ELF-1 (cell line): ENCODE results near the gene GRIK4.

Experiments
- DNase-seq: peaks from one replicate; pipeline ENCODE4 v3.0.0-alpha.2; 2016; ENCODE audit warnings: low read depth, low spot score

The GRIK4 gene

GRCh38 chr11:120909676-120910416 lies 398.3 kb downstream of the GRIK4 start:
- DNase-seq: no peak

- no peak for DNase-seq
These were observed 400.4 kb downstream of the GRIK4 start for GRCh38 chr11:120911943-120912342.

- DNase-seq: no peak
These were observed 401.0 kb downstream of the GRIK4 start for GRCh38 chr11:120912504-120912903.

GRCh38 chr11:120912915-120913314 lies 401.4 kb downstream of the GRIK4 start:
- DNase-seq: no peak

- no peak for DNase-seq
These were observed 402.5 kb downstream of the GRIK4 start for GRCh38 chr11:120914021-120914420.

GRCh38 chr11:120914601-120915000 lies 403.1 kb downstream of the GRIK4 start:
- no peak for DNase-seq

GRCh38 chr11:120917559-120918239 lies 406.2 kb downstream of the GRIK4 start:
- peak; percentile 74 for DNase-seq

- no peak for DNase-seq
These were observed 406.7 kb downstream of the GRIK4 start for GRCh38 chr11:120918257-120918656.

GRCh38 chr11:120919045-120919444 lies 407.5 kb downstream of the GRIK4 start:
- DNase-seq: no peak

GRCh38 chr11:120919566-120919965 lies 408.0 kb downstream of the GRIK4 start:
- DNase-seq: no peak

GRCh38 chr11:120923866-120924508 lies 412.4 kb downstream of the GRIK4 start:
- DNase-seq: no peak

- no peak for DNase-seq
These were observed 414.4 kb downstream of the GRIK4 start for GRCh38 chr11:120925944-120926343.

GRCh38 chr11:120928627-120929026 lies 417.1 kb downstream of the GRIK4 start:
- no peak for DNase-seq

GRCh38 chr11:120929090-120929489 lies 417.5 kb downstream of the GRIK4 start:
- DNase-seq: no peak

GRCh38 chr11:120929664-120930154 lies 418.2 kb downstream of the GRIK4 start:
- DNase-seq: peak; percentile 95

- no peak for DNase-seq
These were observed 419.7 kb downstream of the GRIK4 start for GRCh38 chr11:120931057-120931779.

GRCh38 chr11:120932305-120932915 lies 420.9 kb downstream of the GRIK4 start:
- DNase-seq: peak; percentile 45

- DNase-seq: no peak
These were observed 424.8 kb downstream of the GRIK4 start for GRCh38 chr11:120936356-120936755.

- DNase-seq: no peak
These were observed 426.0 kb downstream of the GRIK4 start for GRCh38 chr11:120937501-120937900.

- no peak for DNase-seq
These were observed 426.7 kb downstream of the GRIK4 start for GRCh38 chr11:120938260-120938659.

GRCh38 chr11:120940160-120940848 lies 428.8 kb downstream of the GRIK4 start:
- no peak for DNase-seq
